Activated naive CD4-positive, alpha-beta T cell treated with anti-CD3 and anti-CD28 coated beads, Interleukin-2, amount 50 U/mL, for 24 hours (primary cell): Measurements from ENCODE around the gene MMP26.
"Not testable (repeated sequence)": the region's sequence is repeated elsewhere in the genome, so short reads cannot be mapped to it uniquely, and the experiment has no call there.

Experiments used
- H3K27ac Mint-ChIP-seq: one replicate; pipeline ENCODE4 v1.8.0; 2021; ENCODE audit warnings: mild to moderate bottlenecking, mixed read lengths
- H3K27me3 Mint-ChIP-seq: one replicate; pipeline ENCODE4 v1.8.0; 2021; ENCODE audit warnings: mixed read lengths
- H3K36me3 Mint-ChIP-seq: one replicate; pipeline ENCODE4 v1.8.0; 2021; ENCODE audit warnings: mixed read lengths
- H3K4me1 Mint-ChIP-seq: one replicate; pipeline ENCODE4 v1.8.0; 2021; ENCODE audit warnings: mixed read lengths
- H3K4me3 Mint-ChIP-seq: one replicate; pipeline ENCODE4 v1.8.0; 2021; ENCODE audit warnings: mild to moderate bottlenecking, mixed read lengths
- H3K9me3 Mint-ChIP-seq: one replicate; pipeline ENCODE4 v1.8.0; 2021; ENCODE audit warnings: mixed read lengths

MMP26 gene

GRCh38 chr11:4699697-4700435, 4.7 kb upstream of the MMP26 start:
- no peak overlapping the region for H3K27ac Mint-ChIP-seq
- no peak overlapping the region for H3K4me3 Mint-ChIP-seq
- H3K36me3 Mint-ChIP-seq = no peaks in the 10 kb centered on the region
- H3K27me3 Mint-ChIP-seq = no peaks in the 10 kb centered on the region
- H3K9me3 Mint-ChIP-seq = no peaks in the 10 kb centered on the region
- no peaks in the 10 kb centered on the region for H3K4me1 Mint-ChIP-seq

- Mint-ChIP-seq H3K27ac (no peak overlapping the region), H3K27me3 (no peaks in the 10 kb centered on the region), H3K36me3 (no peaks in the 10 kb centered on the region), H3K4me1 (no peaks in the 10 kb centered on the region), H3K9me3 (no peaks in the 10 kb centered on the region), H3K4me3 (no peak overlapping the region)
Observed at GRCh38 chr11:4700436-4700820, 4.2 kb upstream of the MMP26 start.

DNA sequence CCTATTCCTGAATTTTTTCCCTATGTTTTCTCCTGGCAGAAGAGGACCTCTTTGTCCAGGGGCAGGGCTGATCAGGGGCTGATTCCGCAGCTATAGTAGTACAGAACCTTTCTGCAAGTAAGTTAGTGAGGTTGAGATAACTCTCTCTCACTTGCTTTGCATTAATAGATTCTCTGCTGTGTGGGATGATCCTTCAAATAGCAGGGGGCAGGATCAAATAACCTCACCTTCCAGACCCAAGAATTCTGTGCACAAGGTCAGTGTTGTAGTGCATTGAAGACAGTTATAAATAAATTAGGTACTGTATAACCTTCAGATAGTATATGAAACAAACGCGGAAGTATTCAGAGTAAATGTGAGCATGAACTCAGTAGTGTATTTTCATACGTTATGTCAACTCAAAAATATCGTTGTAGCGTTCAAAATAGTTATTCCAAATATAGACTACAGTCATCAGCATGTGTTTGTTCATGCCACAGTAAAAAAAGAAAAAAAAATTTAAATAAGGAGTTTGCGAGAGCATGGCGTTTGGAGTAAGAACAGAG, 278 bp downstream of the MMP26 start:
- Mint-ChIP-seq H3K4me1 (no peaks in the 10 kb centered on the region), H3K27me3 (peaks cover 7% of the 10 kb centered on the region), H3K36me3 (no peaks in the 10 kb centered on the region), H3K27ac (no peak overlapping the region), H3K9me3 (no peaks in the 10 kb centered on the region), H3K4me3 (no peak overlapping the region)

DNA sequence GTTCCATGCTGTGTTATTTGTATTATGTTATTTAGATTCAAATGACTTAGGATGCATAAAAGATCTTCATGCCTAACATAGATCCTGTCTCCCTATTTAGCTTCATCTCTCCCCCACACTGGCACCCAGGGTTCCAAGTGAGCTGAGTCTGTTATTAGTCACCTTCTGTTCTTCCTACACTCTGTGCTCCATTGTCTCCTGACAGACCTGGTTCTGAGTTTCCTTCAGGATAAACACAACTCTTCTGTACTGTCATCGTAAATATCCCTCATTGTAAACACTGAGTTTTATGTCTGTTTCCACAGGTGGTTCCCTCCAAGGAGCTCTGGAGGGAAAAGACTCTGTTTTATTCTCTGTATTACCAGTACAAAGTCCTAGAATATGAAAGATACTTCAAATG, 8.7 kb downstream of the MMP26 start:
- H3K27me3 Mint-ChIP-seq = peaks cover 11% of the 10 kb centered on the region
- no peak overlapping the region for H3K27ac Mint-ChIP-seq
- peaks cover 5% of the 10 kb centered on the region for H3K9me3 Mint-ChIP-seq
- no peak overlapping the region for H3K4me3 Mint-ChIP-seq
- H3K4me1 Mint-ChIP-seq = no peaks in the 10 kb centered on the region
- no peaks in the 10 kb centered on the region for H3K36me3 Mint-ChIP-seq

DNA sequence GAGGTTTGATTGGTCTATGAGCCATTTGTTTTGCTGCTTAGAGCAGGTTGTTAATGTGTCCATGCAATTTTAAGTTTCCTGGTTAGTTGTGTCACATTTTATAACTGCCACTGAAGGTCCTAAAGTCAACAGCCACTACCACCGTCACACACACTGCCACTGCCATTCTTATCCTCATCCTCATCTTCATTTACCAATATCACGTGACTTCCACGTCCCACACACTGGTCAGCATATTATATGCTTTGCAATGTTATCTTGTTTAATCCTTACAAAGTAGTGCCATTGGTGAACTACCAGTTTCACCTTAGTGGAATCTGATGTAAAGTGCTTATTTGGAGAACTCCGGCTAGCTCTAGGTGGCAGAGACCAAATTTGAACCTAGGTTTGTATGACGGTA, 9.7 kb downstream of the MMP26 start:
- peaks cover 5% of the 10 kb centered on the region for H3K9me3 Mint-ChIP-seq
- peaks cover 17% of the 10 kb centered on the region for H3K27me3 Mint-ChIP-seq
- no peaks in the 10 kb centered on the region for H3K4me1 Mint-ChIP-seq

GRCh38 chr11:4722616-4723534, 18.3 kb downstream of the MMP26 start:
- not testable (repeated sequence) for H3K27ac Mint-ChIP-seq, H3K4me3 Mint-ChIP-seq

More for the DNA sequence above, 9.7 kb downstream of the MMP26 start:
- H3K27ac Mint-ChIP-seq = no peak overlapping the region
- H3K4me3 Mint-ChIP-seq = no peak overlapping the region
- no peaks in the 10 kb centered on the region for H3K36me3 Mint-ChIP-seq

GRCh38 chr11:4727171-4727570, 22.6 kb downstream of the MMP26 start:
- H3K9me3 Mint-ChIP-seq = no peaks in the 10 kb centered on the region
- no peaks in the 10 kb centered on the region for H3K36me3 Mint-ChIP-seq
- H3K27me3 Mint-ChIP-seq = peaks cover 2% of the 10 kb centered on the region
- no peak overlapping the region for H3K4me3 Mint-ChIP-seq
- no peak overlapping the region for H3K27ac Mint-ChIP-seq
- H3K4me1 Mint-ChIP-seq = no peaks in the 10 kb centered on the region

More at GRCh38 chr11:4722616-4723534, 18.3 kb downstream of the MMP26 start:
- not testable (repeated sequence) for H3K9me3 Mint-ChIP-seq, H3K36me3 Mint-ChIP-seq, H3K4me1 Mint-ChIP-seq
- H3K27me3 Mint-ChIP-seq = peaks cover 11% of the 10 kb centered on the region

DNA sequence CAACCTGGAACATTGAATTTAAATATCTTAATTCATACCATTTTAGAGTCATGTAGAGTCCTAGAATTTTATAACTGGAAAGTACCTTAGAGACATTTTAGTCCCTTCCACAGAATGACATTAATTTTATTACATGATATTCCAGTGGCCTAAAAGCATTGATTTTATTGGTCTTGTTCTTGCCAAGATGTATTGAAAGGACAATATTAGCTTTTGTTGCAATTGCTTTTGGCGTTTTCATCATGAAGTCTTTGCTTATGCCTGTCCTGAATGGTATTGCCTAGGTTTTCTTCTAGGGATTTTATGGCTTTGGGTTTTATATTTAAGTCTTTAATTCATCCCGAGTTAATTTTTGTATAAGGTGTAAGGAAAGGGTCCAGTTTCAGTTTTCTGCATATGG, 36.2 kb downstream of the MMP26 start:
- Mint-ChIP-seq H3K4me3 (no peak overlapping the region), H3K4me1 (no peaks in the 10 kb centered on the region), H3K27ac (no peak overlapping the region), H3K27me3 (peaks cover 12% of the 10 kb centered on the region), H3K36me3 (no peaks in the 10 kb centered on the region), H3K9me3 (no peaks in the 10 kb centered on the region)

DNA sequence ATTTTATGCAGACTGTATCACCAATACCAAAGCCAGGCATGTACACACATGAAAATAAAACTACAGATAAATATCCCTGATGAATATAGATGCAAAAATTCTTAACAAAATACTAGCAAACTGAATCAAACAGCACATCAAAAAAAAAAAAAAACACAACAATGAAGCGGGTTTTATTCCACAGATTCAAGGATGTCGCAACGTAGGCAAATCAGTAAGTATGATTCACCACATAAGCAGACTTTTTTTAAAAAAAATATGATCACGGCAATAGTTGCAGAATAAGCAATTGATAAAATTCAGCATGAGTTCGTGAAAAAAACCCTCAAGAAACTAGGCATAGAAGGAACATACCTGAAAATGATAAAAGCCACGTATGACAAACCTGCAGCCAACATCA, 43.9 kb downstream of the MMP26 start:
- H3K27me3 Mint-ChIP-seq = peaks cover 12% of the 10 kb centered on the region
- no peaks in the 10 kb centered on the region for H3K9me3 Mint-ChIP-seq
- H3K27ac Mint-ChIP-seq = no peak overlapping the region
- H3K4me3 Mint-ChIP-seq = no peak overlapping the region
- no peaks in the 10 kb centered on the region for H3K36me3 Mint-ChIP-seq
- H3K4me1 Mint-ChIP-seq = no peaks in the 10 kb centered on the region

GRCh38 chr11:4751201-4751600, 46.6 kb downstream of the MMP26 start:
- Mint-ChIP-seq H3K27ac (no peak overlapping the region), H3K4me1 (no peaks in the 10 kb centered on the region), H3K4me3 (no peak overlapping the region), H3K27me3 (peaks cover 16% of the 10 kb centered on the region), H3K36me3 (no peaks in the 10 kb centered on the region), H3K9me3 (no peaks in the 10 kb centered on the region)
